ENCODE measurements around the gene MEIOB.

GRCh38 chr16:1807626-1808025 is 64.3 kb downstream of the MEIOB start:
- TF ChIP-seq EZH2 (IDR thresholded peaks at IDR 0.05; ENCODE audit: low read length, unreplicated experiment) (no peak), CTCF (conservative IDR thresholded peaks at IDR 0.05; ENCODE audit: low read depth, low read length) (no peak)
